NCI-H2107 treated with DMSO at 0.1 percent for 48 hours (cell line): ENCODE data around the gene PPIL4.
A peak's percentile ranks its signal among the peaks of the same experiment; 100 is the strongest.

Experiments
- DNase-seq: peaks from one replicate; lab custom pipeline; 2025; ENCODE audit not compliant: unreplicated experiment; lab: John Stamatoyannopoulos, UW

PPIL4 gene

DNA sequence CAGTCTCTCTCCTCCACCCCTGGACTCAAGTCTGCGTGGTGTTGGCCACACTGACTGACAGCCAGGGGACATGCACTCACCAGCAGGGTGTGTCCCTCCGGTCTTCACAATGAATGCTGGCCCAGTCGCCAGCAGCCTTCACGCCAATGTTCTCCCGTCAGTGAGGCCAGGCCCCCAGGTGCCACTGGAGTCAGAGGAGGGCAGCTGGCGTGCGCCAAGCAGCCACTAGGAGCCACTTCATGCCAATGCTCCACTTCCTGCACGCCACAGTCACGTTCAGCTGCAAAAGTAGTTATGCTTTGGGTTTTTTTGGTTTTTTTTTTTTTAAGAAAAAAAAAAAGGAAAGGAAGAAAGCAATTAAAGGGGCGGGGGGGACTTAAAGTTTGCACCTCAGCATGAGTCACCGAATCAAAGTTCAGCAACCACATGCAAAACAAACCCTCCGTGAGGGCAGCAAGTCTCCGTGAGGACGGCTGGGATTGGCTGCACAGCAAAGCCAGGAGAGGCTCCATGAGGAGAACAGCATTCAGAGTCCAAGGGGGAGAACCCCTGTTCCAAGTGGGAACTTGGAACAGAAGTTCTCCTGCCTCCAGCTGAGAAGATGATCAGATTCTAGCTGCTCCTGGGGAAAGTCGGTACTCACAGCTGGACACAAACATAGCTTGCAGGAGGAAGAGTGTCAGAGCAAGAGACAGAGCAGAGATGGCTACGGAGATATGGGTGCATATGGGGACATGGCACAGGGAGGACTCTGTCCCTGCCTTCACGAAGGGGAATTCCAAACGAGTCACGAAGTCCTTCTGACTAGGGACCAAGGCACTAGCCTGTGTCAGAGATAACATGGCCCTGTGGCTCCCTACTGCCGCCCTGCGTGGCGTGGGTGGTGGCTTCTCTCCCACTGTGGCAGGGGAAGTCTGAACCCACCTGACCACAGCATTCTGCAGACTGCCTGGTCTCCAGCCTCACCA, 60.8 kb downstream of the PPIL4 start, which contains the start of gene ZC3H12D:
Gene ZC3H12D, minus strand, starts transcription at position 282 of the 968 bp plus-strand sequence. CDS start 10,471 bp downstream, outside the sequence.
- DNase-seq: no peak

DNA sequence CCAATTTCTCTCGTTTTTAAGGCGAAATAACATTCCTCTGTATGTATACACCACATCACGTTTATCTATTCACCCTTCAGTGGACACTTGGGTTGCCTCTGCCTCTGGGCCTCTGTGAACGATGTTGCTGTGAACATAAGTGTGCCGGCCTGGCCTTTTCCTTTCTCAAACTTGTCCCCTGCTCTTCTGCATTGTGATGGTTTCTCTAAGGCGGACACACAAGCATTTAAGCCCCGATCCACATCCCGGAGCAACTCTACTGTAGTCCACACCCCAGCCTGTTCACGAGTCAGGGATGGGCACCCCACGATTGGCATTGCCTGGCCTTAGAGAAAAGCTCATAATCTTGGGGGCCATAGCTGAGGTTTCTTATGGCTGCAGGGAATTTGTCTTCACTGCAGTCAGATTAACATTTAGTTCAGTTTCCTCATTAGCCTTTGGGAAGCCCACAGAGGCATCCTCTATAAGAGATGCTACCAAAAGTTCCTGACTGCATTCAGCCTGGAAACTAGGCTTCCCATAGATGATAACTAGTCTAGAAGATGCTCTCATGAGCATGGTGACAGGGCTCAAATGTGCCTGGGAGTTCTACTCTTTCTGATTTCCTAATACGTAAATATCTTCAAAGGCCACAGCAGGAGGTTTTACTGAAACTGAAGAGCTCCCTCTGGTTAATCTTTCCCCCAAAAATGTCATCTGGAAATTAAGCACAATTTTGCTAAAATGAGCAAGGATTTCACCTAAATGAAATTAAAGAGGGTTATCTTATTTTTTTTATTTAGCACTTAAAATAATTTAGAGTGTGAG, 61.8 kb downstream of the PPIL4 start:
- DNase-seq: no peak

DNA sequence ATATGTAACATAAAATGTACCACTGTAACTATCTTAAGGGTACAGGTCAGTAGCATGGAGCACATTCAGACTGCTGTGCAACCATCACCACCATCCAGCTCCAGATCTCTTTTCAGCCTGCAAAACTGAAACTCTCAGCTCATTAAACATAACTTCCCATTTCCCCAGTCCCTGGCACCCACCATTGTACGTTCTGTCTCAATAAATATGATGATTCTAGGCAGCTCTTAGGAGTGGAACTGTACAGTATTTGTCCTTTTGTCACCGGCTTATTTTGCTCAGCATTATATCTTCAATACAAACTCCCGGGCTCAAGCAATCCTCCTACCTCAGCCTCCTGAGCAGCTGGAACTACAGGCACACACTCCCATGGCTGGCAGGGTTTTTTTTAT, 62.5 kb downstream of the PPIL4 start:
- no peak for DNase-seq

DNA sequence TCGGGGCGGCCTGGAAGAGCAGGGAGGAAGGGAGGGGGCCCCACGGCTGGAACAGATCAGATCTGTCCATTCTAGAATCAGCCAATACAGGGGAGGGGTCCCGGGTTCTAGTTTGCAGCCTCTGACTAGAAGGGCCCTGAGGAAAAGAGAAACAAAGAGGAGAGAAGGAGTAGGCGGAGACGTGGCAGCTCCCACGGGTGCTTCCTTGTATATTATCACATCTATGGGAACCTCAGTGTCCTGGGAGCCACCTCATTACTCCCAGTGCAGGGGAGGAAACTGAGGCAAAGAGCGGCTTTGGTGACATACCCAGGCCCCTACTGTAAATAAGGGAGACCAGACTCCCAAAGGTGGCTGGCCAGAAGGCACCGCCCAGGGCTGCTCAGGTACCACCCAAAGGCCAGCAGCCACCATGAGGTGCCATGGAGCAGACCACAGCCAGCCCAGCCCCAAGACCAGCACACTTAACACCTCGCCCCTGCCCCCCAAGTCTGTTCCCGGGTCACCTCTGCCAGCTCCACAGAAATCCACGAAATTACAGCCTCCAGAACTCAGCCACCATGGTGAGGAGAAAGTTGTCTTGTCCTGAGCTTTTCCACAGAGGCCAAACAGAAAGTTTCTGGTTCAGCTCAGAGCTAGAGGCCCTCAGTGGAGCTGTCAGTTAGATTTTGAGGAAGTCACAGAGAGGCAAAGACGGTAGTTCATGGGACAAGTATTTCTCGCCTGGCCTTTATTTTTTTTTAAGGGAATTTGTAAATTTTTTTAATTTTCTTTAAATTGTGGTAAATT, 63.1 kb downstream of the PPIL4 start:
- DNase-seq: no peak

DNA sequence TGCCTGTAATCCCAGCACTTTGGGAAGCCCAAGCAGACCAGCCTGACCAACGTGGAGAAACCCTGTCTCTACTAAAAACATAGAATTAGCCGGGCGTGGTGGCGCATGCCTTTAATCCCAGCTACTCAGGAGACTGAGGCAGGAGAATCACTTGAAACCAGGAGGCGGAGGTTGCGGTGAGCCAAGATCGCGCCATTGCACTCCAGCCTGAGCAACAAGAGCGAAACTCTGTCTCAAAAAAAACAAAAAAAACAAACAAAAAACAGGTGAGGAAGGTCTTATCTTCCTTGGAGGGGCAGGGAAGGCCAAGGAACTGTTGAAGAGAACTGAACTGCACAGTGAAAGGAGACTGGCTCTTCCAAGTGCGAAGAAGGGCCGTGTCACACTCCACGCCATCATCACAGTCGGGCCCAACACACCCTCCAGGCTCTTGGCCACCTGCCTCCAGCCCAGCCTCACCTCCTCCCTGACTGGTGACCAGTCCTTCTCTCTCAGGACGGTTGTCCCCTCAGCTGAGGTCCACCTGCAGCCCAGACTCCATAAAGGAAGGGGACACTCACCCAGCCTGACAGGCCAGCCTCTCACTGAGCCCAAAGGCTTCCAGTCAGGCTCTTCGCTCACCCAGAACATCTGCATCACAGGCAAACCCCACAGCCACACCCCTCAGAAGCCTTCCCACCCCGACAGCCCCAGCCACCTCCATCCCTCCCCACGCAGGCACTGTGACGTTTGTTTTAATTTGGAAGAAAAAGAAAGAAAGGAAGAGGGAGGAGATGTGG, 65.2 kb downstream of the PPIL4 start:
- no peak for DNase-seq

DNA sequence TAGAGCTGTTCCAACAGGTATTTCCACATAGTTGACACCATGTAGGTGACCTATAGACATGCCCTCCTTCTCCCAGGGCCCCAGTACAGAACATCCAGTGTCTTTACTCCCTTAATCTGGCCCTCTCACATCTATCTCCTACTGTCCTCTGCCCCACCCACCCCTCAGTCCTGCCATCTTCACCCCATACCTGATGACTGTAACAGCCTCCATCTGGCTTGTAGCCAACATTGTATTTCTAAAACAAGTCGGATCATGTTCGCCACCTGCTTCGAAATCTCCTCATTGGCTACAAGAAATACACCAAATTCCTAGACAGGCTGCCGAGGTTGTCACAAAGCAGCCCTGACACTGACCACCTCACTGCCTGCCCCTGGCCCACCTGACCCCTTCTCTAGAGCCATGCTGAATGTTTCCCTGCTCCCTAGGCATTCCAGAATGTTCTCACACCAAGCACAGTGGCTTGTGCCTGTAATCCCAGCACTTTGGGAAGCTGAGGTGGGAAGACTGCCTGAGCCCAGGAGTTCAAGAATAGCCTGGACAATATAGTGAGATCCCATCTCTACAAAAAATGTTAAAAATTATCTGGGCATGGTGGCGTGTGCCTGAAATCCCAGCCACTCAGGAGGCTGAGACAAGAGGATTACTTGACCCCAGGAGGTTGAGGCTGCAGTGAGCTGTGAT, 67.1 kb downstream of the PPIL4 start:
- no peak for DNase-seq

DNA sequence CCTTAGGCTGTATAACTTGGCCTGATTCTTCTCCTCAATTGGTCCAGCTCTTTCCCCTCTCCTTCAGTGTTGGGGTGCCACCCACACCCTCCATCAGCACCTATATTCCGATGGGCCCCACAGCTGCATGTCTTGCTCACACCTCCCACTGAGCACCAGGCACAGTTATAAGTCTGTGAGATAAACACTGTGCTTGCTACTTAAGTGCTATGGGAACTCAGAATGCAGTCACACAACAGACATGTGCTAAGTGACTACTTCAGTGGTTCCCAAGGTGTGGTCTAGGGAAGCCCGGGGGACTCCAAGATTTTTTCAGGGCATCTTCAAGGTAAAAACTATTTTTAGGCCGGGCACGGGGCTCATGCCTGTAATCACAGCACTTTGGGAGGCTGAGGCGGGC, 68.3 kb downstream of the PPIL4 start:
- DNase-seq: no peak

DNA sequence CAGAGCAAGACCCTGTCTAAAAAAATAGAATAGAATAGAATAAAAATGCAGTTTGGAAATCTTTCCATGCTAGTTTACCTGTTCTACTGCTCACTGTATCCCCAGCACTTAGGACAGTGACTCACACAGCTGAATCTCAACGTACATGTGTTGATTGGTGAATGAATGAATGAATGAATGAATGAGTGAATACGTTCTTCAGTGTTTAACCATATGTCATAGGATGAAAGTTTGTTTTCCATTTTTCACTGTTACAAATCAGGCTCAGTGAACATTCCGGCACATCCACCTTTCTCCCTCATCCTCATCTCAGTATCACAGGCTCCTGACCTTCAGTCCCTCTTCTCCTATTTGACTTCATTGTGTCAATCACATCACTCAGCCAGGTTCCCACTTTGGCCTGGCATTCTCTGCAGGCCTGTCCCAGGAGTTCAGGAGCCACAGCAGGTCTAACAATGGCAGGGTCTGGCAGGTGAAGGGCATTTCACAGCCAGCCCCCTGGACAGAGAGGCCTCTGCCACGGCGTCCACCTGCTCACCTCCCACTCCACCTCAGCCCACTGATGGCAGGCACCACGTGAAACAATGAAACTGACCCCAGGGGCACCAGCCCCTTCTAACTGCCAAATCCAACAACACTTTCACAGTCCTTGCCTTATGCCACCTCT, 68.9 kb downstream of the PPIL4 start:
- no peak for DNase-seq

DNA sequence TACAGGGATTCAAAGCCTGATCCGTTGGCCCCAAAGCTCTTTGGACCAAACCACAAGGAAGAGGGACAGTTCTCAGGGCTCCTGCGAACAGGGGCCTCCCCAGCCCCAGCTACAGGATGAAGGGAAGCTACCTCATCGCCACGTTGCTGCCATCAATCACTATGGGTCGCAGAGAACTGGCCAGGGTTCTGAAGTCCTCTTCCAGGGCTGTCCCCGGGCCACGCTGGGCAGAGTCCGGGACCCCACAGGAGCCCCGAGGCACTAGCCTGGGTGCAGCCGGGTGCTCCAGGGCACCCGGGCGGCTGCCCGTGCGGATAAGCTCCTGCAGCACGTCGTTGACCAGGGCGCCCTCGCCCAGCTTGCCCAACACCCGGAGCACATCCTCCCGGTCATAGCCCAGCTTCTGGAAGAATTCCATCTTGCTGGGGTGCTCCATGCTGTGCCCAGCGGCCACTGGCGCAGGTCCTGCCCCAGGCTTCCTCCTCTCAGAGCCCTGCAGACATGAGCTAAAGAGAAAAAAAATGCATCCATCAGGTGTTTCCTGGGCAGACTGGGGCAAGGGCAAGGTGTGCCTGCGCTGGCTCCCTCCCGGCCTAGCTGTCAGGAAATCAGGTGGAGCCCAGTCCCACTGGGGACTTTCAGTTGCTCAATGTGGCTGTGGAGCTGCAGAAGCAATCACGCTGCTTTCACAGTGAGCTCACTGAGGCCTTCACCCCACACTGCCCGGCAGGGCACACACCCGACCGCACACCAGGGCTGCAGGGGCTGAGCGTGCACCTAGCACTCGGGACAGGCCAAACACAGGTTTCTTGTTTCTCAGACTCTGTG, 71.5 kb downstream of the PPIL4 start:
- no peak for DNase-seq

DNA sequence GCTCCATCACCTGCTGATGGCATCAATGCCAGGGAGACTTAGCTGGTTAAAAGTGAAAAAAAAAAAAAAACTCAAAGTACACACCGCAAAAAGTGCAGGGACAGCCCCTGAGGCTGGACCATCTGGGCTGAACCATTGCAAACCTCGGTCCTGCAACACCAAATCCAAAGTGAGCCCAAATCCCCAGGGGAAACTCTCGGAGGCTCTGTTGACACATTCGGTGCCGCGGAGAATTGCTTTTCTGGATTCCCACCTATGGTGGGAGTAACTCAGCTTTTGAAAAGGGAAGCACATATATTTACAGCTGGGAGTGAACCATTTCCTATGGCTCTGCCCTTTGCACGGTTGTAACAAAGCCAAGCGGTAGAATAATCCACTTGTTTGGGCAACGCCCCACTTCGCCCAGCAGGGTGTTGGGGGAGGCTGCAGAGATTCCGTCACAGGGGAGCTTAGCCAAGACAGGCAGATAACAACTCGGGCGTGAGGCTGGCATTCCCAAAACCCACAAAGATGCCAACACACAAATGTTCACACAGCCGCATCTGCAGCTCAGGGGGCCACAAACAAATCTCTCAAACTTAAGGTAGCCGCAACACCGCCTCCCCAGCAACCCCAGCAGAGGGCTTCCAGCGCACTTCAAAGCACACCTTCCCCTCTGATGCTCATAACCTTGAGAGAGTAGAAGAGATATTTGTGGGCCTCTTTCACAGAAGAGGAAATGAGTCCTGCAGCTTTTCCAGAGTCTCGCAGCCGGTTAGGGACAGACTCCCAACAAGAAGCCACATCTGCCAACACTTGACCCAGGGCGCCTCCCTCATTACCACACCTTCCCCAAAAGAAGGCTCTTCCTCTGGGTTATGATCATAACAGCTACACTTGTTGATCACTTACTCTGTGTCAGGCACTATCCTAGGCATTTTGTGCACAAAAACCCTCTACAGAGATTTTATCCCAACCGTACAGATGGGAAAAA, 72.5 kb downstream of the PPIL4 start:
- DNase-seq: peak; percentile 11

DNA sequence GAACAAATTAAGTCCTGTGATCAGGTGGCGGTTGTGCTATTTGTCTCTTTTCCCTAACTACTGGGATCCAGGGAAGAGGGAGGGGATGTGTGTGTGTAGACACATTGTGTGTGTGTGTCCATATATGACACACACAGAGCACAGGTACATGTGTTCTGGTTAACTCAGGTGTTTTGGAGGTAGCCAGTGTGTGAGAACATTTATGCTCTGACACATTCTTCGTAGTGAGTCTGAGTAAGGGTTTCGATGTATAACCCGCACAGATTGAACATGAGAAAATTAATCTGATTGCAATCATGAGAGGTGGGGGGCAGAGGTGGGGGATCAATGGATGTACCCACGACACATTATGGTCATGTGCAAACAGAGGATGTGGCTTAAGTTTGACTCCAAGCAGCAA, 73.6 kb downstream of the PPIL4 start:
- DNase-seq: no peak

DNA sequence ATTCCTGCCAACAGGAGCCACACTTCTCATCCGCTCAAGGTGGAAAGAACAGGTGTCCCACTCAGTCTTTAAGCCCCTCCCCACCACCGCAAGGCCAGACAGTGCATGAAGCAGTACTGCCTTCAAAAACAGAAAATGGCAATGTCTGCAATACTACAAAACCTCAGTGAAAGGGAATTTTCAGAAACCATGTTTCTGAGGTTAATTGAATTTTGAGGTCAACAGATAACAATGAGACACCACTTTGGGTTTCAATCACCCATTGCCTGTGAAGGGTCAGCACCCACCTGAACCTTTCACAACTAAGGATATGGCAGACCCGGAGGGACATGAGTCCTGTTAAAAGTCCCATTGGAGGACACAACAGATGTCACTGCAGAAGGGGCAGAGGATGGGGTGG, 74.0 kb downstream of the PPIL4 start:
- no peak for DNase-seq

DNA sequence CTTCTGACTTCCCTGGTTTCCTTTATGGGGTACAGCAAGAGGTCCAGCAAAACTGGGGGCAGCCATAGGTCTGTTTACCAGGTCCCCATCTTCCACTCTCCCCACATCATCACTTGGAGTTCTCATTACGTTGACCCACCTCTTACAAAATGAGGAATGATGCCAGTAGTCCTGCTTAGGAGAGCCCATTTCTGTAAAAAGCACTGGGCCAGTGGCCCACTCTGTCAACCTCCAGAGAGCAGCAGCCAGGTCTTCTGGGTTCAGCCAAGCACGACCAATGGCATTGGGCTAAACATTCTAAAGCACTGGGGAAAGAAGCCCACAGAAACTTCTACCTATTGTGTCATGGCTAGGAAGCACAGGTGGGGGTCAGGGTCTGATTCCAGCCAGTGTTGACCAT, 74.9 kb downstream of the PPIL4 start:
- DNase-seq: no peak

DNA sequence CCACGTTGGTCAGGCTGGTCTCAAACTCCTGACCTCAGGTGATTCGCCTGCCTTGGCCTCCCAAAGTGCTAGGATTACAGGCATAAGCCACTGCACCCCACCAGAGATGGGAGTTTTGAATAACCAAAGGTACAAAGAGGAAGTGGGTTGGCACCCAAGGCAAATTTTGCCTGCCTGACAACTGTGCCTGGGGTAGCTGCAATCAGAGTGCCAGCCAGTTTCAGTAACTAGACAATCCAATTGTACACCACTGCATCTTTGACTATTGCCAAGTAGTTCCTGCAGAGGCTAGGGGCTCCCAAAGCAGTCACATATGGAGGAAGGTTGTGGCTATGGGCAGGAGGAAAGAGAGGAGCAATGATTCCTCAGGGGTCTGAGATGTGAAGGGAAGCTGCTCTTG, 77.7 kb downstream of the PPIL4 start:
- DNase-seq: no peak

DNA sequence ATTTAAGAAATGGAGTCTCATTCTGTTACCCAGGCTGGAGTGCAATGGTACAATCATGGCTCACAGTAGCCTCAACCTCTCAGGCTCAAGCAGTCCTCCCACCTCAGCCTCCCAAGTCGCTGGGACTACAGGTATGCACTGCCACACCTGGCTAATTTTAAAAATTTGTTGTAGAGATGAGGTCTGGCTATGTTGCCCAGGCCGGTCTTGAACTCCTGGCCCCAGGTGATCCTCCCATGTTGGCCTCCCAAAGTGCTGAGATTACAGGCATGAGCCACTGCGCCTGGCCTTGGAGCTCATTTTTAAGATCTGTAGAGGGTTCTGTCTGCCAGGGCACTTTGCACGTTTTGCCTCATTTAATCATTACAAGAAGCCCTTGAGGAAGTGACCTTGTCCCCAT, 78.6 kb downstream of the PPIL4 start:
- no peak for DNase-seq

DNA sequence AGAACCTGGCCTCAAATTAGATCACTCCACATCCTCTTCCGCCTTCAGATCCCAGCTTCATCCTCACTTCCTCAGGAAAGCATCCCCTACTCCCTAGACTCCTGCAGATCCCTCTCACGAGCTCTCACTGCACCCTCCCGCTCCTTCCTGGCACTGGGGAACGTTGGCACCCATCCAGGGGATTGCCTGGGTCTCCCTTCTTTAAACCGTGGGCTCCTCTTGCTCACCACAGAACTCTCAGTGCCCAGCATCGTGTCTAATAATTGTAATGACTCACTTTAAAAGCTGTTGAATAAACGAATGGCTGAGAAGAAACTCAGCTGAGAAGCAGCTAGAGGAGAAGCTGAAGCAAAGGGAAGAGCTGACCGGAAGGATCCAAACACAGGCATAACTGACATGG, 81.4 kb downstream of the PPIL4 start:
- DNase-seq: no peak

DNA sequence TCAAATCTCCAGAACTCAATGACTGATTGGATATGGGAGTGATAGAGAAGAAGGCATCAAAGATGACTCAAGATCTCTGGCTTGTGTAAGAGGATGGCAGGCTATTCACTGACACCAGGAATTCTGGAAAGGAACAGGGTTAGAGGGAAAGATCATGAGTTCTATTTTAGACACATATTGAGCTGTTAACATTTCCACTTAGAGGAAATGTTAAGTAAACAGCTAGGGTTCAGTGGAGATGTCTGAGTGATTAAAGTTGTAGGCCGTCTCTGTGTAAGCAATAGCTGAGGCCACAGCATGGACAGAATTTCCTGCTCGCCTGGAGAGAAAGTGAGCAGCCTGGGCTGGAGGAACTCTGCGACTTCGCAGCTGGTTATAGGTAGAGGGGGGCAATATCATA, 82.1 kb downstream of the PPIL4 start:
- no peak for DNase-seq
